ENCODE measurements around the gene JTB. TPM values are rescaled to one million over a fixed set of nuclear protein-coding genes. Genes with fewer than 3 reads are reported as not detected.
A peak's percentile ranks its signal among the peaks of the same experiment; 100 is the strongest.

Gene JTB
- total RNA-seq, 1 experiment from 2014 or later = 194 TPM

DNA sequence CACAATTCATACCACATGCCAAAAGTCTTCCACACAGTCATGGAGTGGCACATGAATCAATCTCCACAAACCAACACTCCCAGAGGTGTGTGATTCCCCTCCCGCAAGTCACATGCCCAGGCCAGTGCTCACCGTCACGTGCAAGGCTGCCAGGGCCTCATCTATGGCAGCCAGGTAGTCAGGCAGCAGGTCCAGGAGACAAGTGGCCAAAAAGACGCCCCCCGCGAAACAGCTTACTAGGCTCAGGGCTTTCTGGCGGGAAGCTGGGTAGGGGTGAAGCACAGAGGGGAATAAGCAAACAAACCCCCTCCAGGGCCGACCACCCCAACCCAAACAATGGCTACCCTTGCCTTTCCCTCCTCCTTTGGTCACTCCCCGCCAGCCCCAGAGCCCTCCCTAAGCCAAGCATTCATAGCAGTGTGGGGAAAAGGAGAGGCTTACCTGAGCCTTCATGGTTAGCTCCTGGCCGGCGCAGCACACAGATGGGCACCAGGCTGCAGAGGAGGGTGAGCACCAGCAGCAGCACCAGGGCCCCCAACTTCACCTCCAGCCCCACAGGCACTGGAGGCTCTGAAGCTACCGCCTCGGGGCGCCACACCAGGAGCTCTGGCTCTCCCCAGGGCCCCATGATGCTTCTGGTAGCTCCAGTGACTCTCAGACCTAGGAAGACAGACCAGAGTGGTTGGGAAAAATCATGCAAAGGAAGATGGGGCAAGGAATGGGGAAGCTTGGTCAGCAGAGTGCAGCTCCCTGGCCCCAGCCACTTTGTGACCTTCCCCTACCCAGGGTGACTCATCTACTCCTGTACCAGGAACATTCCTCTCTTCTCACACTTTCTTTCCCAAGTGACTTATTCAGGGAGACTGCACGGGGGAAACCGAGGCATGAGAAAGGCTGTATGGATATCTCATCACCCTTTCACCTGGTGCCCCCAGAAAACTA, 15.1 kb downstream of the JTB start:
- ChIA-PET CTCF (interaction anchor here (0.5 to 5.1 kb wide), 14 partner anchors 8 to 258 kb away, joined by 3 to 40 read pairs (median 4); partner anchors contain the start of genes DENND4B, JTB, RAB13 and TPM3), POLR2A (interaction anchor here (0.6 to 16.6 kb wide), 34 partner anchors 11 to 1173 kb away, joined by 3 to 647 read pairs (median 5); partner anchors contain the start of genes CHTOP, CRTC2, DENND4B and GATAD2B)
- no TSS peak for BruUV-seq (replicated peaks)
- Mint-ChIP-seq H3K9me3 (ENCODE audit: unreplicated experiment) (no peaks in the 10 kb centered on the region), H3K4me3 (ENCODE audit: unreplicated experiment) (peak overlapping the region; percentile 73), H3K4me1 (ENCODE audit: insufficient read depth, unreplicated experiment) (peaks cover 55% of the 10 kb centered on the region), H3K27ac (ENCODE audit: low read depth, unreplicated experiment) (peak overlapping the region; percentile 72), H3K36me3 (ENCODE audit: insufficient read depth, unreplicated experiment) (peaks cover 51% of the 10 kb centered on the region), H3K27me3 (ENCODE audit: insufficient read depth, unreplicated experiment) (no peaks in the 10 kb centered on the region)
- TF ChIP-seq, protein P1, sequence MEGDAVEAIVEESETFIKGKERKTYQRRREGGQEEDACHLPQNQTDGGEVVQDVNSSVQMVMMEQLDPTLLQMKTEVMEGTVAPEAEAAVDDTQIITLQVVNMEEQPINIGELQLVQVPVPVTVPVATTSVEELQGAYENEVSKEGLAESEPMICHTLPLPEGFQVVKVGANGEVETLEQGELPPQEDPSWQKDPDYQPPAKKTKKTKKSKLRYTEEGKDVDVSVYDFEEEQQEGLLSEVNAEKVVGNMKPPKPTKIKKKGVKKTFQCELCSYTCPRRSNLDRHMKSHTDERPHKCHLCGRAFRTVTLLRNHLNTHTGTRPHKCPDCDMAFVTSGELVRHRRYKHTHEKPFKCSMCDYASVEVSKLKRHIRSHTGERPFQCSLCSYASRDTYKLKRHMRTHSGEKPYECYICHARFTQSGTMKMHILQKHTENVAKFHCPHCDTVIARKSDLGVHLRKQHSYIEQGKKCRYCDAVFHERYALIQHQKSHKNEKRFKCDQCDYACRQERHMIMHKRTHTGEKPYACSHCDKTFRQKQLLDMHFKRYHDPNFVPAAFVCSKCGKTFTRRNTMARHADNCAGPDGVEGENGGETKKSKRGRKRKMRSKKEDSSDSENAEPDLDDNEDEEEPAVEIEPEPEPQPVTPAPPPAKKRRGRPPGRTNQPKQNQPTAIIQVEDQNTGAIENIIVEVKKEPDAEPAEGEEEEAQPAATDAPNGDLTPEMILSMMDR (IDR thresholded peaks at IDR 0.05; ENCODE audit: unreplicated experiment) = no peak
- DNase-seq (ENCODE audit: unreplicated experiment) = peak; percentile 72
- intact Hi-C loops (cut with micrococcal nuclease) = loop anchor here (5.0 kb wide), 1 partner anchor 310 kb away; the partner anchor contains the start of gene HAX1

DNA sequence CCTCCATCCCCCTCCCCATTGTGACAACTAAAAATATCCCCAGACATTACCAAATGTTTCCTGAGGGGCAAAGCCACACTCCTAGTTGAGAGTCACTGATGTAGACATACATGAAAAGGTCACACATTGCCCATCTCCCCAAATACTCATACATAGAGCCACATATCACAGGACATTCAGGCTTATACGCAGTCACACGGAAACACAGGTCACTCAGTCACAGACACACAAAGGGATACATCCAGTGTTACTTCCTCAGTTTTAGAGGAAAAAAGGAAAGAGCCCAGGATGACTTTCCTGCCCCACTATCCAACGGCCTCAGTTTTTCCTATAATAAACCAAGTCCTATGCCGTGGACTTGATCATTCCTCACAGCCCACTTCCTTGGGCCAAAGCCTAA, 16.1 kb downstream of the JTB start:
- Mint-ChIP-seq H3K27ac (ENCODE audit: low read depth, unreplicated experiment) (peak overlapping the region; percentile 72), H3K4me1 (ENCODE audit: insufficient read depth, unreplicated experiment) (peaks cover 64% of the 10 kb centered on the region), H3K27me3 (ENCODE audit: insufficient read depth, unreplicated experiment) (no peaks in the 10 kb centered on the region), H3K9me3 (ENCODE audit: unreplicated experiment) (no peaks in the 10 kb centered on the region), H3K4me3 (ENCODE audit: unreplicated experiment) (peak overlapping the region; percentile 73), H3K36me3 (ENCODE audit: insufficient read depth, unreplicated experiment) (peaks cover 45% of the 10 kb centered on the region)
- intact Hi-C loops (cut with micrococcal nuclease) = loop anchor here (5.0 kb wide), 1 partner anchor 311 kb away; the partner anchor contains the start of gene HAX1
- POLR2A ChIA-PET = interaction anchor here (0.5 to 16.6 kb wide), 12 partner anchors 10 to 394 kb away, joined by 3 to 647 read pairs (median 12); partner anchors contain the start of genes CHTOP, CRTC2, DENND4B and GATAD2B
- no TSS peak for BruUV-seq (replicated peaks)
- CTCF ChIA-PET = interaction anchor here (0.6 to 5.6 kb wide), 4 partner anchors 15 to 129 kb away, joined by 3 to 60 read pairs (median 22); partner anchors contain the start of genes DENND4B and RAB13
- DNase-seq (ENCODE audit: unreplicated experiment) = no peak
- TF ChIP-seq, protein P1 (IDR thresholded peaks at IDR 0.05; ENCODE audit: unreplicated experiment) = no peak

DNA sequence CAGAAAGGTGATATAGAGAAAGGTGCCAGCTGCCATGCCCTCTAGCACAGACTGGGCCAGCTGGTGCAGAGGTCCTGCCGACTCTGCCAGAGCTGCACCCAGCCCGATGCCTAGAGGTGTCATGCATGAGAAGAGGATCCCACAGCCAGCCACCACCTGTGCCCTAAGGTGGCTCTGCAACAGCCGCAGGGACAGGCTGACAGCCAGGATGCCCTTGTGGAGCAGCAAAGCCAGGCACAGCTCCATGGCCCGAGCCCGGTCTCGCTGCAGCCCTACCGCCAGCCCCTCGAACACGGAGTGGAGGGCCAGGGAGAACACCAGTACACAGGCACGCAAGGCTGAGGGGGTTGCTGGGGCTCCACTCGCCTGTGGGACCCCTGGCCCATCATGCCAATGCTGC, 17.3 kb downstream of the JTB start:
- no peak overlapping the region for H3K4me3 Mint-ChIP-seq (ENCODE audit: unreplicated experiment)
- H3K36me3 Mint-ChIP-seq (ENCODE audit: insufficient read depth, unreplicated experiment) = peaks cover 45% of the 10 kb centered on the region
- intact Hi-C loops (cut with micrococcal nuclease) = loop anchor here (5.0 kb wide), 1 partner anchor 312 kb away; the partner anchor contains the start of gene HAX1
- ChIA-PET POLR2A (interaction anchor here (0.9 to 16.7 kb wide), 6 partner anchors 2 to 327 kb away, joined by 3 to 647 read pairs (median 248); partner anchors contain the start of genes CHTOP, CREB3L4, CRTC2 and DENND4B), CTCF (interaction anchor here (0.5 to 5.6 kb wide), 4 partner anchors 12 to 219 kb away, joined by 3 to 60 read pairs (median 22); partner anchors contain the start of genes DENND4B and RAB13)
- no TSS peak for BruUV-seq (replicated peaks)
- no peak for DNase-seq (ENCODE audit: unreplicated experiment)
- no peak overlapping the region for H3K27ac Mint-ChIP-seq (ENCODE audit: low read depth, unreplicated experiment)
- H3K9me3 Mint-ChIP-seq (ENCODE audit: unreplicated experiment) = no peaks in the 10 kb centered on the region
- peaks cover 61% of the 10 kb centered on the region for H3K4me1 Mint-ChIP-seq (ENCODE audit: insufficient read depth, unreplicated experiment)
- TF ChIP-seq, protein P1 (IDR thresholded peaks at IDR 0.05; ENCODE audit: unreplicated experiment) = no peak
- H3K27me3 Mint-ChIP-seq (ENCODE audit: insufficient read depth, unreplicated experiment) = no peaks in the 10 kb centered on the region

All from MCF 10A (cell line).